ENCODE results near the gene SLC66A2. TPM values are rescaled to one million over a fixed set of nuclear protein-coding genes. Genes with fewer than 3 reads are reported as not detected.
A peak's percentile ranks its signal among the peaks of the same experiment; 100 is the strongest.

Gene SLC66A2
- total and polyA plus RNA-seq, 8 donors, result 19.6 to 36.1 (median 22.6) TPM

- no peak overlapping the region for H3K4me3 ChIP-seq
- ATAC-seq, result no peak
- 49 to 65% methylated on average over 84 to 102 of the region's 102 CpGs for WGBS, 2 donors
- intact Hi-C loops (cut with DNase I), result no loop called here
- no peaks in the 10 kb centered on the region for H3K36me3 ChIP-seq
- DNase-seq, result peak in 2 of 6 donors; percentile 40 to 44
- H3K27ac ChIP-seq, result no peak overlapping the region
- no peaks in the 10 kb centered on the region for H3K27me3 ChIP-seq
- no peak for TF ChIP-seq CTCF (IDR thresholded peaks at IDR 0.05)
- FAIRE-seq, result no peak
- no peaks in the 10 kb centered on the region for H3K4me1 ChIP-seq
- H3K9me3 ChIP-seq, result no peaks in the 10 kb centered on the region
Observed at GRCh38 chr18:79863161-79864005, 88.1 kb downstream of the SLC66A2 start.

- no peaks in the 10 kb centered on the region for H3K9me3 ChIP-seq
- DNase-seq, result no peak
- intact Hi-C loops (cut with DNase I), result no loop called here
Observed at GRCh38 chr18:79862562-79862961, 88.9 kb downstream of the SLC66A2 start.

GRCh38 chr18:79861687-79862086 lies 89.8 kb downstream of the SLC66A2 start:
- no peak for FAIRE-seq
- H3K27me3 ChIP-seq, result no peaks in the 10 kb centered on the region
- H3K36me3 ChIP-seq, result no peaks in the 10 kb centered on the region
- no peak for TF ChIP-seq CTCF (IDR thresholded peaks at IDR 0.05)
- DNase-seq, result no peak
- no peak overlapping the region for H3K27ac ChIP-seq
- ATAC-seq, result no peak
- H3K9me3 ChIP-seq, result no peaks in the 10 kb centered on the region
- WGBS, 2 donors, result 72% methylated on average over 2 of the region's 2 CpGs
- H3K4me3 ChIP-seq, result no peak overlapping the region
- intact Hi-C loops (cut with DNase I), result no loop called here
- no peaks in the 10 kb centered on the region for H3K4me1 ChIP-seq

More at GRCh38 chr18:79862562-79862961, 88.9 kb downstream of the SLC66A2 start:
- no peak for ATAC-seq
- TF ChIP-seq CTCF (IDR thresholded peaks at IDR 0.05), result no peak
- Histone ChIP-seq H3K27me3 (no peaks in the 10 kb centered on the region), H3K4me1 (no peaks in the 10 kb centered on the region), H3K36me3 (no peaks in the 10 kb centered on the region), H3K4me3 (no peak overlapping the region), H3K27ac (no peak overlapping the region)
- 86 to 88% methylated on average over 15 of the region's 15 CpGs for WGBS, 2 donors
- FAIRE-seq, result no peak

GRCh38 chr18:79859314-79859713 lies 92.1 kb downstream of the SLC66A2 start:
- Histone ChIP-seq H3K27me3 (no peaks in the 10 kb centered on the region), H3K4me1 (peaks cover 0 to 3% (median 0%) of the 10 kb centered on the region in 3 donors), H3K36me3 (no peaks in the 10 kb centered on the region), H3K9me3 (no peaks in the 10 kb centered on the region), H3K27ac (no peak overlapping the region), H3K4me3 (no peak overlapping the region)
- intact Hi-C loops (cut with DNase I), result no loop called here
- ATAC-seq (no peak), FAIRE-seq (no peak), DNase-seq (no peak)
- no peak for TF ChIP-seq CTCF (IDR thresholded peaks at IDR 0.05)
- WGBS, 2 donors, result 69 to 77% methylated on average over 7 of the region's 7 CpGs

GRCh38 chr18:79857082-79857671 lies 94.3 kb downstream of the SLC66A2 start:
- DNase-seq (no peak), ATAC-seq (peak in 1 of 4 donors; percentile 48), FAIRE-seq (no peak)
- Histone ChIP-seq H3K4me3 (no peak overlapping the region), H3K27ac (no peak overlapping the region), H3K9me3 (no peaks in the 10 kb centered on the region), H3K36me3 (no peaks in the 10 kb centered on the region), H3K4me1 (peaks cover 0 to 3% (median 0%) of the 10 kb centered on the region in 3 donors), H3K27me3 (no peaks in the 10 kb centered on the region)
- intact Hi-C loops (cut with DNase I), result no loop called here
- TF ChIP-seq CTCF (IDR thresholded peaks at IDR 0.05), result no peak
- 44 to 49% methylated on average over 14 of the region's 14 CpGs for WGBS, 2 donors

All from pancreas (tissue), 10 donors.